Aorta (tissue), 5 donors: ENCODE measurements around the gene ADAMTS4. TPM values are rescaled to one million over a fixed set of nuclear protein-coding genes. Genes with fewer than 3 reads are reported as not detected.

Source experiments
- ATAC-seq: fragments of 200-7000 bp; cut with Tn5 transposase; one replicate; pipeline ENCODE4 v1.9.1; 2022; ENCODE audit warnings: moderate library complexity; ENCODE audit not compliant: low FRiP score
- DNase-seq, 2 donors: peaks; one replicate each; pipeline ENCODE4 v3.0.0-alpha.2; 2020
- H3K27ac ChIP-seq, 2 donors: one replicate each; pipeline ENCODE4 v1.5.1; 2013; ENCODE audit warnings: low read length in 2 of 2, mild to moderate bottlenecking in 2 of 2, moderate library complexity in 2 of 2, control low read depth in 1 of 2, inconsistent platforms in 1 of 2, low read depth in 1 of 2
- H3K27me3 ChIP-seq, 2 donors: one replicate each; pipeline ENCODE4 v1.6.1; 2013; ENCODE audit warnings: control low read depth in 1 of 2, low read length in 1 of 2, mild to moderate bottlenecking in 1 of 2, moderate library complexity in 1 of 2; ENCODE audit not compliant: insufficient read depth in 2 of 2, control insufficient read depth in 1 of 2
- H3K36me3 ChIP-seq, 2 donors: one replicate each; pipeline ENCODE4 v1.6.1; 2013; ENCODE audit warnings: control low read depth in 1 of 2, low read length in 1 of 2, mild to moderate bottlenecking in 1 of 2; ENCODE audit not compliant: insufficient read depth in 2 of 2, control insufficient read depth in 1 of 2
- H3K4me1 ChIP-seq, 2 donors: one replicate each; pipeline ENCODE4 v1.6.1; 2013; ENCODE audit warnings: low read length in 2 of 2, control low read depth in 1 of 2, mild to moderate bottlenecking in 1 of 2, moderate library complexity in 1 of 2; ENCODE audit not compliant: insufficient read depth in 2 of 2, control insufficient read depth in 1 of 2
- H3K4me3 ChIP-seq, 2 donors: one replicate each; pipeline ENCODE4 v1.5.1; 2013; ENCODE audit warnings: low read length in 2 of 2, control low read depth in 1 of 2, mild to moderate bottlenecking in 1 of 2
- H3K9me3 ChIP-seq: one replicate; pipeline ENCODE4 v1.6.1; 2013; ENCODE audit warnings: mild to moderate bottlenecking, low read length; ENCODE audit not compliant: control insufficient read depth
- WGBS, 2 donors: extraction: QIAGEN DNeasy Blood & Tissue Kit; methylation state at CpG; one replicate each; pipeline ENCODE4 v1.1.7; 2013; 5-methylcytosine and 5-hydroxymethylcytosine counted together
- intact Hi-C, 2 donors: fragments of 100-400 bp; cut with DNase I; formaldehyde crosslinking; loops; one replicate each; pipeline versions ENCODE4 v1.14.2 to v1.15.0; 2022
- polyA plus RNA-seq, 2 donors: library from polyadenylated mRNA; stranded (reverse); fragments of 200-250 nt; gene quantifications; one replicate each; pipeline ENCODE4 v1.2.3, GENCODE V29; 2013
- total RNA-seq, 2 donors: library from RNA; stranded (reverse); fragmentation: NEBNext Ultra II Directional; extraction: Animal tissue kit (Norgen Biotek cat#: 25700); gene quantifications; one replicate each; pipeline ENCODE4 v1.2.1, GENCODE V29; 2021
- donor health status: healthy with polysubstance abuse.
- donor health status: Bipolar disorder and iron deficiency.
- donor health status: DM: no; HTN: no; CAD: no.
- donor health status: DM: no; HTN: no; CAD: no.
- donor health status: DM: yes; HTN: yes; CAD: no.

Gene ADAMTS4
- total and polyA plus RNA-seq, 4 donors, result 1.4 to 207 (median 42.8) TPM

- Histone ChIP-seq H3K4me3 (no peak overlapping the region), H3K36me3 (no peaks in the 10 kb centered on the region), H3K27ac (no peak overlapping the region), H3K27me3 (no peaks in the 10 kb centered on the region), H3K4me1 (no peaks in the 10 kb centered on the region), H3K9me3 (no peaks in the 10 kb centered on the region)
- intact Hi-C loops, result no loop called here
- ATAC-seq (no peak), DNase-seq (peak in 1 of 2 donors; percentile 6)
- WGBS, 2 donors, result 89 to 92% methylated on average over 7 of the region's 7 CpGs
These were observed 25.2 kb upstream of the ADAMTS4 start for GRCh38 chr1:161223805-161224694.

- H3K9me3 ChIP-seq, result no peaks in the 10 kb centered on the region
- no peaks in the 10 kb centered on the region for H3K4me1 ChIP-seq
- H3K4me3 ChIP-seq, result no peak overlapping the region
- intact Hi-C loops, result no loop called here
- H3K27ac ChIP-seq, result no peak overlapping the region
- DNase-seq (peak in 1 of 2 donors; percentile 54), ATAC-seq (no peak)
- 69 to 72% methylated on average over 6 of the region's 6 CpGs for WGBS, 2 donors
- H3K27me3 ChIP-seq, result no peaks in the 10 kb centered on the region
- H3K36me3 ChIP-seq, result no peaks in the 10 kb centered on the region
These were observed 23.5 kb upstream of the ADAMTS4 start for GRCh38 chr1:161222175-161223019.

- Histone ChIP-seq H3K4me1 (no peaks in the 10 kb centered on the region), H3K9me3 (no peaks in the 10 kb centered on the region), H3K36me3 (no peaks in the 10 kb centered on the region), H3K27ac (no peak overlapping the region), H3K27me3 (no peaks in the 10 kb centered on the region), H3K4me3 (no peak overlapping the region)
- intact Hi-C loops, result no loop called here
- ATAC-seq (no peak), DNase-seq (peak in 1 of 2 donors; percentile 13)
- WGBS, 2 donors, result 82 to 89% methylated on average over 5 of the region's 5 CpGs
These were observed 21.1 kb upstream of the ADAMTS4 start for GRCh38 chr1:161220002-161220401.

- intact Hi-C loops, result no loop called here
- no peak overlapping the region for H3K4me3 ChIP-seq
- no peaks in the 10 kb centered on the region for H3K27me3 ChIP-seq
- peaks cover 0 to 1% of the 10 kb centered on the region in 2 donors for H3K36me3 ChIP-seq
- no peaks in the 10 kb centered on the region for H3K4me1 ChIP-seq
- DNase-seq, result peak in 1 of 2 donors; percentile 2
- 82 to 85% methylated on average over 5 of the region's 5 CpGs for WGBS, 2 donors
- no peak for ATAC-seq
- no peaks in the 10 kb centered on the region for H3K9me3 ChIP-seq
- no peak overlapping the region for H3K27ac ChIP-seq
These were observed 20.4 kb upstream of the ADAMTS4 start for GRCh38 chr1:161219078-161219892.

GRCh38 chr1:161218301-161219077, 19.6 kb upstream of the ADAMTS4 start:
- ATAC-seq (no peak), DNase-seq (peak; percentile 21 to 40)
- Histone ChIP-seq H3K4me1 (no peaks in the 10 kb centered on the region), H3K36me3 (peaks cover 4% of the 10 kb centered on the region in 2 donors), H3K9me3 (no peaks in the 10 kb centered on the region), H3K4me3 (no peak overlapping the region), H3K27me3 (no peaks in the 10 kb centered on the region), H3K27ac (no peak overlapping the region)
- intact Hi-C loops, result no loop called here
- WGBS, 2 donors, result 72 to 76% methylated on average over 8 of the region's 8 CpGs

- ATAC-seq, result no peak
- peak; percentile 47 to 61 for DNase-seq
- Histone ChIP-seq H3K4me1 (no peaks in the 10 kb centered on the region), H3K36me3 (peaks cover 4 to 8% of the 10 kb centered on the region in 2 donors), H3K9me3 (no peaks in the 10 kb centered on the region), H3K4me3 (no peak overlapping the region), H3K27me3 (no peaks in the 10 kb centered on the region), H3K27ac (no peak overlapping the region)
- 84 to 85% methylated on average over 6 of the region's 6 CpGs for WGBS, 2 donors
- intact Hi-C loops, result no loop called here
These were observed 19.0 kb upstream of the ADAMTS4 start for GRCh38 chr1:161217831-161218230.

- ATAC-seq (no peak), DNase-seq (peak; percentile 33 to 65)
- H3K4me3 ChIP-seq, result no peak overlapping the region
- H3K36me3 ChIP-seq, result peaks cover 4 to 8% of the 10 kb centered on the region in 2 donors
- intact Hi-C loops, result no loop called here
- no peaks in the 10 kb centered on the region for H3K4me1 ChIP-seq
- H3K9me3 ChIP-seq, result no peaks in the 10 kb centered on the region
- H3K27ac ChIP-seq, result peak overlapping the region in 1 of 2 donors; percentile 13
- 34 to 36% methylated on average over 7 of the region's 7 CpGs for WGBS, 2 donors
- H3K27me3 ChIP-seq, result no peaks in the 10 kb centered on the region
These were observed 18.3 kb upstream of the ADAMTS4 start for GRCh38 chr1:161216945-161217712.
